Endodermal cell (in vitro differentiated cells): ENCODE data around the gene CPO. TPM values are rescaled to one million over a fixed set of nuclear protein-coding genes. Genes with fewer than 3 reads are reported as not detected.

Experiments used
- DNase-seq: peaks from one replicate; pipeline ENCODE4 v3.0.0-alpha.2; 2017
- H3K27ac ChIP-seq: 2 replicates; pipeline ENCODE4 v1.5.1; 2013; ENCODE audit warnings: mild to moderate bottlenecking, low read depth, low read length, moderate library complexity
- H3K27me3 ChIP-seq: 2 replicates; pipeline ENCODE4 v1.6.1; 2013; ENCODE audit warnings: mild to moderate bottlenecking, low read length, moderate library complexity; ENCODE audit not compliant: insufficient read depth, control insufficient read depth, poor library complexity, severe bottlenecking
- H3K36me3 ChIP-seq: 2 replicates; pipeline ENCODE4 v1.7.0; 2013; ENCODE audit warnings: mild to moderate bottlenecking, low read length, moderate library complexity; ENCODE audit not compliant: control insufficient read depth, insufficient read depth
- H3K4me1 ChIP-seq: one replicate; pipeline ENCODE4 v1.7.0; 2013; ENCODE audit warnings: low read length; ENCODE audit not compliant: control insufficient read depth, insufficient read depth
- H3K4me3 ChIP-seq: 2 replicates; pipeline ENCODE4 v1.5.1; 2013; ENCODE audit warnings: mild to moderate bottlenecking, low read length, moderate library complexity
- H3K9ac ChIP-seq: 2 replicates; pipeline ENCODE4 v1.6.1; 2013; ENCODE audit warnings: mild to moderate bottlenecking, low read length, moderate library complexity; ENCODE audit not compliant: poor library complexity, severe bottlenecking; ENCODE audit errors: extremely low read depth
- H3K9me3 ChIP-seq: 2 replicates; pipeline ENCODE4 v1.6.1; 2013; ENCODE audit warnings: mild to moderate bottlenecking, low read length, moderate library complexity; ENCODE audit not compliant: control insufficient read depth
- H3K27ac Mint-ChIP-seq: 2 replicates; pipeline ENCODE4 v1.8.0; 2020; ENCODE audit warnings: mixed read lengths
- H3K27me3 Mint-ChIP-seq: 2 replicates; pipeline ENCODE4 v1.8.0; 2021; ENCODE audit warnings: mild to moderate bottlenecking, mixed read lengths; ENCODE audit not compliant: insufficient read depth
- H3K36me3 Mint-ChIP-seq: 2 replicates; pipeline ENCODE4 v1.8.0; 2020; ENCODE audit warnings: low read depth, mixed read lengths
- H3K4me1 Mint-ChIP-seq: 2 replicates; pipeline ENCODE4 v1.8.0; 2020; ENCODE audit warnings: mixed read lengths
- H3K4me3 Mint-ChIP-seq: 2 replicates; pipeline ENCODE4 v1.8.0; 2020; ENCODE audit warnings: mild to moderate bottlenecking, moderate library complexity, mixed read lengths
- H3K9me3 Mint-ChIP-seq: 2 replicates; pipeline ENCODE4 v1.8.0; 2020; ENCODE audit warnings: mild to moderate bottlenecking, mixed read lengths
- WGBS, 2 experiments: methylation state at CpG; one replicate each; pipeline versions ENCODE4 v1.1.5 to v1.1.7; 2013; ENCODE audit warnings: missing lambda C conversion rate in 2 of 2, mixed read lengths in 1 of 2; ENCODE audit not compliant: insufficient coverage in 1 of 2, insufficient read length in 1 of 2; 5-methylcytosine and 5-hydroxymethylcytosine counted together
- total RNA-seq, 2 donors: library from RNA; stranded (reverse); fragmentation: NEBNext Ultra II Directional in 1 of 2; extraction: Animal tissue kit (Norgen Biotek cat#: 25700) in 1 of 2; gene quantifications; 2 replicates in 1 of 2; 3 replicates in 1 of 2; pipeline ENCODE4 v1.2.1, GENCODE V29; 2021
- TF ChIP-seq, protein P1 (sequence below): fragments of 200-600 bp; sonication (generic); conservative IDR thresholded peaks from 2 replicates; pipeline ENCODE4 v1.5.0; 2021; ENCODE audit warnings: antibody characterized with exemption, mild to moderate bottlenecking

The CPO gene
- total RNA-seq, 2 donors from 2014 or later: 0.95 to 1.0 TPM

DNA sequence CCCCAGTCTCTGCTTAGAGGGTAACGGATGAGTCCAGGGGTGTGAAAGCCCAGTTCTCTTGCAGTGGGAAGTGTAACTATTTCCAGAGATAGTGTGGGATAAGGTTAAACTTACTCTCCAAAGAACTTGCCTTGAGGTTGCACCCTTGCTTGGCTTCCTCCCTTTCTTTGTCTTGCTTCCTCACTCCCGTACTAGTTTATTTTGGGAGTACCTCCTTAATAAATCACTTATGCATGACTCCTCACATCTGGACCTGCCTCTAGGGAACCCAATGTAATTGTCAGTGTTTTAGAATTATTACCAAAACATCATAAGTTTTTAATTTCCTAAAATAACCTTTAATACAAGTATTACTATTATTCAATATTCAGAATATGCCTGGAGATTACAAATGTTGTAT lies 35.2 kb downstream of the CPO start:
- Histone ChIP-seq H3K27me3 (no peaks in the 10 kb centered on the region), H3K9me3 (peaks cover 8% of the 10 kb centered on the region), H3K9ac (no peak overlapping the region), H3K27ac (no peak overlapping the region), H3K4me1 (no peaks in the 10 kb centered on the region), H3K4me3 (no peak overlapping the region), H3K36me3 (no peaks in the 10 kb centered on the region)
- H3K36me3 Mint-ChIP-seq: no peaks in the 10 kb centered on the region
- no peak for DNase-seq
- TF ChIP-seq, protein P1, sequence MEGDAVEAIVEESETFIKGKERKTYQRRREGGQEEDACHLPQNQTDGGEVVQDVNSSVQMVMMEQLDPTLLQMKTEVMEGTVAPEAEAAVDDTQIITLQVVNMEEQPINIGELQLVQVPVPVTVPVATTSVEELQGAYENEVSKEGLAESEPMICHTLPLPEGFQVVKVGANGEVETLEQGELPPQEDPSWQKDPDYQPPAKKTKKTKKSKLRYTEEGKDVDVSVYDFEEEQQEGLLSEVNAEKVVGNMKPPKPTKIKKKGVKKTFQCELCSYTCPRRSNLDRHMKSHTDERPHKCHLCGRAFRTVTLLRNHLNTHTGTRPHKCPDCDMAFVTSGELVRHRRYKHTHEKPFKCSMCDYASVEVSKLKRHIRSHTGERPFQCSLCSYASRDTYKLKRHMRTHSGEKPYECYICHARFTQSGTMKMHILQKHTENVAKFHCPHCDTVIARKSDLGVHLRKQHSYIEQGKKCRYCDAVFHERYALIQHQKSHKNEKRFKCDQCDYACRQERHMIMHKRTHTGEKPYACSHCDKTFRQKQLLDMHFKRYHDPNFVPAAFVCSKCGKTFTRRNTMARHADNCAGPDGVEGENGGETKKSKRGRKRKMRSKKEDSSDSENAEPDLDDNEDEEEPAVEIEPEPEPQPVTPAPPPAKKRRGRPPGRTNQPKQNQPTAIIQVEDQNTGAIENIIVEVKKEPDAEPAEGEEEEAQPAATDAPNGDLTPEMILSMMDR: no peak
- H3K4me3 Mint-ChIP-seq: no peak overlapping the region
- no peaks in the 10 kb centered on the region for H3K27me3 Mint-ChIP-seq
- 94% methylated on average over 2 of the region's 2 CpGs; no CpG with 5 or more reads in 1 of the 2 experiments for WGBS, 2 experiments
- no peaks in the 10 kb centered on the region for H3K4me1 Mint-ChIP-seq
- H3K27ac Mint-ChIP-seq: no peak overlapping the region
- peaks cover 8% of the 10 kb centered on the region for H3K9me3 Mint-ChIP-seq

DNA sequence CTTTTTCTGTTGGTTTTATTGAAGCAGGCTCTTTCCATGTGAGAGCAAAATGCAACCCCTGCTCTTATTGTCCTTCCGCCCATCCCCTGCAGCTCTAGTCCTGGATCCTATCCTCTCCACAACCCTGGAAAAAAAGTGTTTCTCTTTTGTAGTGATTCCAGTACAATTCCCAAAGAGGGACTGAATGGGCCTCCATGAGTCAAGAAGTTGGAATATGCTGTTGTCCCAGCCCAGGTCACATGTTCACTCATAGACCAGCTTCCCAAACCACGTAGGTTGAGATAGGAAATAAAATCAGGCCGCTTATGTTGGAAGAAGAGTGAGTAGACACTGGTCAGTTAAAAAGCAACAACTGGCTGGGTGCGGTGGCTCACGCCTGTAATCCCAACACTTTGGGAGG lies 39.4 kb downstream of the CPO start:
- peaks cover 3% of the 10 kb centered on the region for H3K4me1 ChIP-seq
- no peaks in the 10 kb centered on the region for H3K27me3 ChIP-seq
- Mint-ChIP-seq H3K27ac (no peak overlapping the region), H3K27me3 (no peaks in the 10 kb centered on the region), H3K36me3 (no peaks in the 10 kb centered on the region), H3K9me3 (peaks cover 8% of the 10 kb centered on the region), H3K4me3 (no peak overlapping the region), H3K4me1 (peaks cover 15% of the 10 kb centered on the region)
- DNase-seq: no peak
- H3K4me3 ChIP-seq: no peak overlapping the region
- H3K27ac ChIP-seq: no peak overlapping the region
- peaks cover 8% of the 10 kb centered on the region for H3K9me3 ChIP-seq
- no peak overlapping the region for H3K9ac ChIP-seq
- no peaks in the 10 kb centered on the region for H3K36me3 ChIP-seq
- TF ChIP-seq, protein P1: no peak
- 87 to 95% methylated on average over 5 of the region's 5 CpGs for WGBS, 2 experiments

DNA sequence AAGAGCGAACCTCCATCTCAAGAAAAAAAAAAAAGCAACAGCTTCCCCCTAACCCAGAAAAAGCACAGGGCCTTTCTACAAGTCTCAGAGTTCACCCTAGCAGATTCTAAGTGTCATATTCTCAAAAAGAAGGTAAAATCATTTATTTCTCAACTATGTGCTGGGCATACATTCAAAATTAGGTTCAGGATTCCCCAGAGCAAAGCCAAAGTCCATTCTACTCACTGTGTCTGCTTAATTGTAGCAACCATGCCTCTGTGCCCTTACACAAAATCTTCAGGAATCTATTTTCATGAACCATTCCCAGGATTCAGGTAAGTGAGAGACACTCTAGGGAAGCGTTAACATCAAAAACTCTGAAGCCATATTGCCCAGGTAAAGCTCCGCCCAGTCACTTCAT lies 40.0 kb downstream of the CPO start:
- H3K27ac Mint-ChIP-seq: no peak overlapping the region
- no peak for DNase-seq
- H3K36me3 Mint-ChIP-seq: no peaks in the 10 kb centered on the region
- no peak overlapping the region for H3K27ac ChIP-seq
- peaks cover 8% of the 10 kb centered on the region for H3K9me3 Mint-ChIP-seq
- peaks cover 3% of the 10 kb centered on the region for H3K4me1 ChIP-seq
- no peaks in the 10 kb centered on the region for H3K27me3 ChIP-seq
- H3K36me3 ChIP-seq: no peaks in the 10 kb centered on the region
- TF ChIP-seq, protein P1: no peak
- no peak overlapping the region for H3K9ac ChIP-seq
- no peak overlapping the region for H3K4me3 ChIP-seq
- peaks cover 8% of the 10 kb centered on the region for H3K9me3 ChIP-seq
- H3K4me1 Mint-ChIP-seq: peaks cover 15% of the 10 kb centered on the region
- 94 to 100% methylated on average over 1 to 3 of the region's 3 CpGs for WGBS, 2 experiments
- H3K27me3 Mint-ChIP-seq: no peaks in the 10 kb centered on the region
- no peak overlapping the region for H3K4me3 Mint-ChIP-seq
